Measurements from ENCODE around the gene KSR1. TPM values are rescaled to one million over a fixed set of nuclear protein-coding genes. Genes with fewer than 3 reads are reported as not detected.

Gene KSR1
- total and polyA plus RNA-seq, 10 of the 15 experiments (the other 5 are each of a cell fraction or from before 2014, with no cell fraction given), result 0.97 to 66.6 (median 22.9) TPM

GRCh38 chr17:27452828-27453227 is 3.4 kb upstream of the KSR1 start:
- CTCF ChIA-PET, result interaction anchor here (0.6 to 2.0 kb wide), 3 partner anchors 96 to 150 kb away, joined by 3 to 10 read pairs (median 5); no protein-coding TSS in a partner anchor
- TF ChIP-seq MYB (IDR thresholded peaks at IDR 0.05; ENCODE audit: borderline replicate concordance, low read depth, low read length) (no peak), IRF5 (IDR thresholded peaks at IDR 0.05; ENCODE audit: borderline replicate concordance) (no peak), YBX1 (IDR thresholded peaks at IDR 0.05) (no peak), NFXL1 (IDR thresholded peaks at IDR 0.05; ENCODE audit: borderline replicate concordance) (no peak), MLLT1 (IDR thresholded peaks at IDR 0.05) (no peak), ETV6 (conservative IDR thresholded peaks at IDR 0.05 in 1 of 2, IDR thresholded peaks at IDR 0.05 in 1 of 2; ENCODE audit: borderline replicate concordance in 1 of 2, low read depth in 1 of 2) (no peak), EGR1 (IDR thresholded peaks at IDR 0.05; ENCODE audit: borderline replicate concordance in 1 of 2, low read depth in 2 of 2, low read length in 2 of 2) (no peak), HDAC2 (IDR thresholded peaks at IDR 0.05) (no peak), TCF7 (IDR thresholded peaks at IDR 0.05; ENCODE audit: borderline replicate concordance) (no peak), EP300 (IDR thresholded peaks at IDR 0.05; ENCODE audit: borderline replicate concordance in 1 of 2, control insufficient read depth in 1 of 2, low read depth in 2 of 2, low read length in 2 of 2) (no peak), PAX8 (IDR thresholded peaks at IDR 0.05) (no peak), JUNB (IDR thresholded peaks at IDR 0.05) (no peak), CEBPZ (IDR thresholded peaks at IDR 0.05; ENCODE audit: low read depth, low read length) (no peak), RELB (IDR thresholded peaks at IDR 0.05; ENCODE audit: low read depth) (no peak), BRCA1 (IDR thresholded peaks at IDR 0.05; ENCODE audit: low read depth, low read length) (no peak), POLR2AphosphoS5 (IDR thresholded peaks at IDR 0.05; ENCODE audit: low read length) (no peak), ESRRA (IDR thresholded peaks at IDR 0.05; ENCODE audit: low read length) (no peak)

More at GRCh38 chr17:27452828-27453227, 3.4 kb upstream of the KSR1 start:
- peaks cover 5% of the 10 kb centered on the region for H3K4me1 ChIP-seq (ENCODE audit: control insufficient read depth, insufficient read depth, low read length)
- H3K4me3 ChIP-seq, result no peak overlapping the region
- no peak for DNase-seq (ENCODE audit: low read depth, low spot score)
- RAD21 ChIA-PET (ENCODE audit: unreplicated experiment), result interaction anchor here (4.3 kb wide), 1 partner anchor 147 kb away, joined by 46 read pairs; no protein-coding TSS in a partner anchor
- no peak overlapping the region for H2AFZ ChIP-seq (ENCODE audit: control insufficient read depth, low read depth, low read length)
- SMC1A ChIA-PET (ENCODE audit: uncharacterized antibody, unreplicated experiment), result interaction anchor here (1.4 to 8.9 kb wide), 2 partner anchors 148 to 216 kb away, joined by 3 to 76 read pairs; no protein-coding TSS in a partner anchor
- in situ Hi-C loops (cut with MboI), result loop anchor here (25.0 kb wide), 1 partner anchor 1284 kb away; the partner anchor contains the start of genes NEK8, TLCD1 and TRAF4
- no peaks in the 10 kb centered on the region for H3K9me3 ChIP-seq (replicated peaks; ENCODE audit: control insufficient read depth, insufficient read depth, low read length)
- no peak overlapping the region for H3K27ac ChIP-seq (ENCODE audit: control insufficient read depth, insufficient read depth)
- ATAC-seq, result no peak
- H3K27me3 ChIP-seq (replicated peaks in 1 of 2; ENCODE audit: control insufficient read depth in 2 of 2, insufficient read depth in 2 of 2, low read length in 1 of 2), result no peaks in the 10 kb centered on the region
- no peak for FAIRE-seq
- WGBS (ENCODE audit: insufficient coverage, insufficient replicate concordance, low lambda C conversion rate, missing lambda C conversion rate), result 64% methylated on average over 5 of the region's 5 CpGs
- POLR2A ChIA-PET, result no interaction called here
- H3K36me3 ChIP-seq (ENCODE audit: control insufficient read depth in 2 of 2, insufficient read depth in 2 of 2, low read length in 1 of 2), result no peaks in the 10 kb centered on the region
- H3K79me2 ChIP-seq (ENCODE audit: control insufficient read depth, insufficient read depth, low read length), result peaks cover 15% of the 10 kb centered on the region
- no peaks in the 10 kb centered on the region for H4K20me1 ChIP-seq (ENCODE audit: control insufficient read depth, insufficient read depth)
- no TSS peak for BruUV-seq (replicated peaks)
- no peak overlapping the region for H3K4me2 ChIP-seq (ENCODE audit: control insufficient read depth, insufficient read depth)
- no peak overlapping the region for H3K9ac ChIP-seq (ENCODE audit: control insufficient read depth, insufficient read depth, low read length)
- intact Hi-C loops (cut with micrococcal nuclease; ENCODE audit: unreplicated experiment), result no loop called here

Measured in GM12878 (cell line).